Measurements from ENCODE around the gene LAMA3.

The LAMA3 gene

DNA sequence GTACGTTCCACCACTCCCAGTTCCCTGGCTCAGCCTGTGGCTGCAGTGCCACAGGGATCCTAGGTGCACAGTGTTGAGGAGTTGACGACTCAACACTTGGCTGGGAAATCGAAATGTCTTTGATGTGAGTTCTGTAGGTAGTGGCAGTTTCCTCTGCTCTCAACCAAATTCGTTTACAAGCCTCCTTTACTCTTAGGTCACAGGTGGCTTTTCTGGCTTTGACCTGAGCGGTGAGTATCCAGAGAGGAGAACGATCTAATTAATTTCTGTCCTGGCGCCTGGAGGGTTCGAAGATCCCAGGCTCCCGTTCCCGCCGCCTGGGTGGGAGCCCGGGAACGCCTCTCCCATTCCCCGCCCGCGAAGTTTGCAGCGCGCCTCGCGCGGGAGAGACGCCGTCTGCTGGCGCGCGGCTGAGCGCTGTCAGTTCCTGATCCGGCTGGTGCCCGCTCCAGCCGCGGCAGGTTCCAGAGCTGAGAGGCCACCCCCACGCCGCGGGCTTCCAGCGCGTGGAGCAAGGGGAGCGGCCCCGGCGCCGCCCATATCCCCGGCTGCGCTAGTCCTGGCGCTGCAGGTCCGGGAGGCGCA, at the start of gene LAMA3:
TSS of gene LAMA3 (plus strand) at position 423 of the 585 bp plus-strand sequence. CDS start 231 bp downstream, outside the sequence.
- no peak for FAIRE-seq

DNA sequence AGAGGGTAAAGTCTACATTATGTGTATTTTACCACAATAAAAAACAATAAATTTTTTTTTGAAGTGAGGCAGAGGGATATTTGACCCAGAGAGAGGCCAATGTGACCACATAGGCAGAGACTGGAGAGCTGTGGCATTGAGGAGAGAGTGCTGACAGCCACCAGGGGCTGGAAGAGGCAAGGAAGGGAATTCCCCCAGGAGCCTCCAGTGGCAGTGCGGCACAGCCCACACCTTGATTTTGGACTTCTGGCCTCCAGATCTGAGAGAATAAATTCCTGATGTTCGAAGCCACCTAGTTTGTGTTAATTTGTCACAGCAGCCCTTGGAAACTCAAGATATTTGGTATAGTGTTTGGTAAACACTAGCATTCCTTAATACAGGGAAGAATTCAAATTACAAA, 49.2 kb upstream of the LAMA3 start:
- no peak for FAIRE-seq

- FAIRE-seq = no peak
These were observed 48.0 kb upstream of the LAMA3 start for GRCh38 chr18:23641143-23641720.

DNA sequence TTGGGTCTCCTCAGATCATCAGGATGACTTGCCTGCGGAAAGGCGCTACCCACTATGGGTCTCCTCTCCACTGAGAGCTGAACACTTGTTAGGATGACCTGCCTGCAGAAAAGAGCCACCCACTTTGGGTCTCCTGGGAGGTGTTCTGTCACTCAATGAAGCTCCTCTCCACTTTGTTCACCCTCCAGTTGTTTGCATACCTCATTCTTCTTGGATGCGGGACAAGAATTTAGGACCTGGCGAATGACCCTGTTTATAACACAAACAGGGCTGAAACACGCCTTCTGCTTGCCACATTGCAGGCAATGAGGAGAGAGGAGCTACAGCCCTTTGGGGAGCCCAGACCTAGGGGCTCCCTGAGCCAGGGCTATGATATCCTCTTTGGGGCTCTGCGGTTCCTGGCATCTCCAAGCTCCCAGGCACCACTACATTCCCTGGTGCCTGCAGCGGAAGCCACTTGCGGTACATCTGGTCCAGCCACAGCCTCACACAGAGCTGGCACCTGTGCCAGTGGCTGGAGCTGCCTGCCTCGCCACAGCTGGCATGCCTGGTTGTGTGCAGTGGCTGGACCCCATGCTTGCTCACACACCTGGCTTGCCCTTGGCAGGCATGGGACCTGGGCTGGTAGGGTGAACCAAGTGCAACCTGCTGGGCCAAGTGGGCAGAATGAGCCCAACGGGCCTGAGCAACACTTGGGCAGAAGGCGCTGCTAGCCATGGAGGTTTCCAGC, 47.2 kb upstream of the LAMA3 start:
- no peak for FAIRE-seq

- no peak for FAIRE-seq
These were observed 45.3 kb upstream of the LAMA3 start for GRCh38 chr18:23643815-23644490.

DNA sequence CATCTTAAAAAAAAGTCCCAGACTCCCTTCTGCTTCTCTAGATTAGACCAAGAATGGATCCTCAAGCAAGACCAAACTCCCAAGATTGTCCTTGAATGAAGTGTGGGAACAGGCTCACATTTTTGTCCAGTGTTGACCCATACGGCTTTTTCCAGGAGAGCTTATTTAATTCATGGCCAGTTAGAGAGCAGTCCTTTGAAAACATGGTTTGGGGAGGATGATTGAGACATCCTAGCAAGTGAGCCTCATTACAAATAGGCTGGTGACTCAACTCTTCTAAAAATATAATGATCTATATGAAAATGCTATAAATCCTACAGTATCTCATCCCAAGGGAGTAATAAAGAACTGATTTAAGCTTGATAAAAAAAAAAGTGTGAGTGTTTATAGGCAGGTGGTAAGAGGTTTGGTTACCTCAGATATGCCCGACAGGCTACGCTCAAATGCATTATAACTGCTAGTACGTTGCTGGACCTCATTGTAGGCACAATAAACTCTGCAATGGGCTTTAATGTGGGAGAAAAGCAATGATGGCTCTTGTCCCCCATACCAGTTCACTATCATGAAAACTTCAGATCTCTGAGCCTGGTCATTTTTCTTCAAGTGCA, 43.6 kb upstream of the LAMA3 start:
- no peak for FAIRE-seq

DNA sequence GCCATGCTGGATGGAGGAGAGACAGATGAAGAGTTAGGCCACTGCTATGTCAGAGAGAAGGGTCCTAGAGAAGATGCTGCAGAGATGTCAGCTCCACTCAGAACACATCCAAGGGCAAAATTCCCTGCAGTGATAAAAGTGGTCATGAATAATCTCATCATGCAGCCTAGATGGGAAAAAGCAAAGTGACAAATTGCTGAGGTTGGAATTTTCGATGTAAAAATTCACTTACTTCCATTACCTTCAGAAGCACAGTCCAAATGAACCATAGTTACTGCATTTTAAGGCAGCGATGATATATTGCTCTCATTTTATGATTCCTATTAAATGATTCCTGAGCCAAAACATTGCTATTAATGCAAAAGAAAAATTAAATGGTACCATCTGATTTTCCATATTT, 43.0 kb upstream of the LAMA3 start:
- no peak for FAIRE-seq

- FAIRE-seq = no peak
These were observed 40.8 kb upstream of the LAMA3 start for GRCh38 chr18:23648456-23648855.

- no peak for FAIRE-seq
These were observed 40.2 kb upstream of the LAMA3 start for GRCh38 chr18:23648940-23649607.

- no peak for FAIRE-seq
These were observed 38.0 kb upstream of the LAMA3 start for GRCh38 chr18:23650968-23651927.

DNA sequence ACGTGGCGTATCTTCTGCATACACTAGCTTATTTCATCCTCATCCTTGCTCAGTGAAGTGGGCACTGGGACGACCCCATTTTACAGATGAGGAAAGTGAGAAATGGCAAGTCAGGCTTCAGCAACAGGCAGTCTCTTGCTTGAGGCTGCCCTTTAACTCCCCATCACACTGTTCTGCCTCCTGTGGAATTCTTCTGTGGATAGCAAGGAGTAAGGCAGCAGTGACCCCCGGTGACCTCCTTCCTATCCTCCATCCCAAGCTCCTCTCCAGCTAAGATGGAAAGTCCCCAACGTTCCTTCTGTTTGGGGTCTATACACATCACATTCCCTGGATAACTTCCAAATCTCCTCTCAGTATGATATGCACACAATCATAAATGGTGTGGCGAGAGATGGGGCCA, 37.0 kb upstream of the LAMA3 start:
- no peak for FAIRE-seq

GRCh38 chr18:23658285-23658684, 31.0 kb upstream of the LAMA3 start:
- no peak for FAIRE-seq

GRCh38 chr18:23661735-23662308, 27.4 kb upstream of the LAMA3 start:
- FAIRE-seq = no peak

DNA sequence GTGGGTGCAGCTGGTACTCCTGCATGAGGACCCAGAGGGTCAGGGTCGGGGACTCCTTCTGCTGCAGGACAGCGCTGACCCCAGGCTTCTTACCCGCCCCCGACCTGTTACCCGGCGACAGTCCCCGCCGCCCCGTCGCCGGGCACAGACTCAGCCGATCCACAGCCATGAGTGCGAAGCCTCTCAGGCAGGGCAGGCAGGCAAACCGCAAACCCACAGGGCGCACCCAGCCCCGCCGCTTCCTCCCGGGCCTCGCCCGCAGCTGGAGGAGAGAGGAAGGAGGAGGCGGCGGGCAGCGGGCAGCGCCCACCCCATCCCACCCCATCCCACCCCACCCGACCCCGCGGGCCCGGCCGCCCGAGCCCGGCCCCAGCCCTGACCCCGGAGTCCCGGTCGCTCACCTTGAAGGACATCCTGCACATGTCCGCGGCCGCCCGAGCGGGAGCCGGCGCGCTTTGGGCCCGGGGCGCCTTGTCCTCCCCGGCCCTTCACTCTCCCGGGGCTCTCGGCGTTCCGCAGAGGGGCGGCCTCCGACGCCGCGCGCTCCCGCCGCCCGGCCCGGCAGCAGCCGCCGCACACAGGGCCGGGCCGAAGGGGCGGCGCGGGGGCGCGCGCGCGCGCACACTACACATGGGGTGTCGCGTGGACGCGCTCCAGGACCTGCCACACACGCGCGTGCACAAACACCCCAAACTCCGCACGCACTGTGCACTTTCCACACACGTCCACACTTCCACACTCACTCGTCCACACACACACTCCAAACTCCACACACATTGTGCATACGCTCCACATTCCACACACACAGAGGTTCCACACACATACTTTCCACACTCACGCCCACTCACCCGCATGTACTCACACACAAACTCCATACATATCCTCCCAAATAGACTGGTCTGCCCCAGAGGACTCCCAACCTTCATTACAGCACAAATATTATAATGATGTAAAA, 26.7 kb upstream of the LAMA3 start, which contains the start of gene ANKRD29:
TSS of gene ANKRD29 (minus strand) at position 603 of the 955 bp plus-strand sequence. CDS start at position 422, 181 bp downstream.
- FAIRE-seq = no peak

- FAIRE-seq = no peak
These were observed 24.6 kb upstream of the LAMA3 start for GRCh38 chr18:23664674-23665073.

- FAIRE-seq = no peak
These were observed 22.1 kb upstream of the LAMA3 start for GRCh38 chr18:23667114-23667513.

DNA sequence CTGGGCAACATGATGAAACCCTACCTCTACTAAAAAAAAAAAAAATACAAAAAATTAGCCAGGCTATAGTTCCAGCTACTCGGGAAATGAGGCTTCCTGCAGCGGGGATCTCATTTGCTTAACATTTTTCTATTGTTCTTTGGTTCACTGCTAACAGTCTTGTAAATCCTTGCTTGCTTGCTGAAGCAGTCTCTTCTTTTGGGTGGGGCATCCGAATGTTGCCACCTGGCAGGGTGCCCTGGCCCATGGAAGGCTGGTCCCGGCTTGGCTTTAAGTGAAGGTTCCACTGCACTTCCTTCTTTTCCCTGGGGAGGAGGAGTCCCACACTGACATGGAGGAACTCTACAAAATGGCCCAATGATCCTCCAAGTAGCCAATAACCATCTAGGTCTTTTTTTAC, 20.5 kb upstream of the LAMA3 start:
- no peak for FAIRE-seq

- FAIRE-seq = no peak
These were observed 20.0 kb upstream of the LAMA3 start for GRCh38 chr18:23669202-23669766.

DNA sequence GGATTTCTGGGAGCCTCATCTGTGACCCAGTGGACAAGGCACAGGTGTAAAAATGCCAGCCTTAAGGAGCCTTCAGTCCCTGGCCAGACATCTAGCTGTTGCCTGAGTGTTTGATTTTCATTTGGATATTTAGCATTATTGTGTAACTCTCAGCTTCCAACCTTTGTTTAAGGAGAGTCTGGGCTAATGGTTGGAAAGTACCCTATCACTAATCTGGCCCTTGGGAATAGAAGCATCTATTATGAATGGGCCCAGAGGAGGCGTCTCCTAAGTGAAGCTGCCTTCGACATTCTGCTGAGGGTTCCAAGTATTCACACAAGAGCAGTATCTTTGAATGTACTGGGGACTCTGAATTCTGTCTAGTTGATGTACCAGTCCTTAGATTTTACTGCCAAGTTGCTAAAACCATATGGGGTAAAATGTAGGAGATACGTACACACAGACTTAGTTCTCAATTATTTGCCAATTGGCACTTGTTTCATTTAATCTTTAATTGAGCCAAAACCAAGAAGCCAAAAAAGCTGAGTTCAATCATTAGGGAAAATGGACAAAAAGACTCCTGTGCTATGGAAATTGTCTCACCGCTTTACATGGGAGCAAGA, 19.3 kb upstream of the LAMA3 start:
- no peak for FAIRE-seq
